ENCODE results near the gene MAML3. TPM values are rescaled to one million over a fixed set of nuclear protein-coding genes. Genes with fewer than 3 reads are reported as not detected.

MAML3 gene
- total RNA-seq, 1 donor from 2014 or later = 59.4 TPM

DNA sequence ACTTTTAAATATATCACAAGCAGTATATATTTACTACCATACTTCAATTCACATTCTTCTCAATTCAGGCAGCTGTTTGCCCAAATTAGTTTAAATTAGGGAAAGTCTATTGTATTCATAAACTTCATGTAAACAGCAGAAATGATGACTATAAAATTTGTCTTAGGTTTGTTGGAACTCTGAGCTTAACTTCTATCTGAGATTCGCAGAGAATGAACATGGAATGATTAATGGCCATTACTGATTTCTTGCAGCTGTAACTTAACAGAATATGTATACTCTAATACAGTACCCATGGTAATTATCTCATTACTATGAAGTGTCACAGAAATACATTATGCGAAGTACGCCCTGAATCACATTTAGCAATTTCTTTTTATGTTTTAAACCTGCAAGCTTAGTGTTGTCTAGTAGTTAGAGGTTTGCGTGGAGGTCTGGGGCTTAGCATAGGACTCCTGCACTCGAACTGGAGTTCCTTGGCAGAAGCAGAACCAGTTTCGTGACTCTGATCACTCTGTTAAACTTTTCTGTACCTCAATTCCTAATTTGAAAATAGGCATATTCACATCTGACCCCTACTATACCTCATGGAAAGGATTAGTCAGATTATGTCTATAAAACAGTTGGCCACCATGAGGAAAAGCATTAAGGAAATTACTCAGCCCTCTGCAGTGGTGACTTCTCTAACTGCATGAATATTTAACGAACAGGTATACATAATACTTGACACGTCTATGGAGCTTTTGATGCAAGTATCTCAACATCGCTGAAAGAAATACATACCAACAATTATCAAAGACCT is 245.1 kb downstream of the MAML3 start:
- peaks cover 14% of the 10 kb centered on the region for H3K36me3 Mint-ChIP-seq (ENCODE audit: unreplicated experiment)
- no peak for DNase-seq
- peaks cover 5% of the 10 kb centered on the region for H3K27me3 Mint-ChIP-seq (ENCODE audit: unreplicated experiment)
- H3K27ac Mint-ChIP-seq (ENCODE audit: unreplicated experiment) = no peak overlapping the region
- peaks cover 18% of the 10 kb centered on the region for H3K4me1 Mint-ChIP-seq (ENCODE audit: low read depth, unreplicated experiment)
- TF ChIP-seq, protein P1, sequence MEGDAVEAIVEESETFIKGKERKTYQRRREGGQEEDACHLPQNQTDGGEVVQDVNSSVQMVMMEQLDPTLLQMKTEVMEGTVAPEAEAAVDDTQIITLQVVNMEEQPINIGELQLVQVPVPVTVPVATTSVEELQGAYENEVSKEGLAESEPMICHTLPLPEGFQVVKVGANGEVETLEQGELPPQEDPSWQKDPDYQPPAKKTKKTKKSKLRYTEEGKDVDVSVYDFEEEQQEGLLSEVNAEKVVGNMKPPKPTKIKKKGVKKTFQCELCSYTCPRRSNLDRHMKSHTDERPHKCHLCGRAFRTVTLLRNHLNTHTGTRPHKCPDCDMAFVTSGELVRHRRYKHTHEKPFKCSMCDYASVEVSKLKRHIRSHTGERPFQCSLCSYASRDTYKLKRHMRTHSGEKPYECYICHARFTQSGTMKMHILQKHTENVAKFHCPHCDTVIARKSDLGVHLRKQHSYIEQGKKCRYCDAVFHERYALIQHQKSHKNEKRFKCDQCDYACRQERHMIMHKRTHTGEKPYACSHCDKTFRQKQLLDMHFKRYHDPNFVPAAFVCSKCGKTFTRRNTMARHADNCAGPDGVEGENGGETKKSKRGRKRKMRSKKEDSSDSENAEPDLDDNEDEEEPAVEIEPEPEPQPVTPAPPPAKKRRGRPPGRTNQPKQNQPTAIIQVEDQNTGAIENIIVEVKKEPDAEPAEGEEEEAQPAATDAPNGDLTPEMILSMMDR (IDR thresholded peaks at IDR 0.05; ENCODE audit: partially characterized antibody, unreplicated experiment) = no peak
- H3K9me3 Mint-ChIP-seq (ENCODE audit: unreplicated experiment) = peaks cover 5% of the 10 kb centered on the region
- no peak overlapping the region for H3K4me3 Mint-ChIP-seq (ENCODE audit: unreplicated experiment)

DNA sequence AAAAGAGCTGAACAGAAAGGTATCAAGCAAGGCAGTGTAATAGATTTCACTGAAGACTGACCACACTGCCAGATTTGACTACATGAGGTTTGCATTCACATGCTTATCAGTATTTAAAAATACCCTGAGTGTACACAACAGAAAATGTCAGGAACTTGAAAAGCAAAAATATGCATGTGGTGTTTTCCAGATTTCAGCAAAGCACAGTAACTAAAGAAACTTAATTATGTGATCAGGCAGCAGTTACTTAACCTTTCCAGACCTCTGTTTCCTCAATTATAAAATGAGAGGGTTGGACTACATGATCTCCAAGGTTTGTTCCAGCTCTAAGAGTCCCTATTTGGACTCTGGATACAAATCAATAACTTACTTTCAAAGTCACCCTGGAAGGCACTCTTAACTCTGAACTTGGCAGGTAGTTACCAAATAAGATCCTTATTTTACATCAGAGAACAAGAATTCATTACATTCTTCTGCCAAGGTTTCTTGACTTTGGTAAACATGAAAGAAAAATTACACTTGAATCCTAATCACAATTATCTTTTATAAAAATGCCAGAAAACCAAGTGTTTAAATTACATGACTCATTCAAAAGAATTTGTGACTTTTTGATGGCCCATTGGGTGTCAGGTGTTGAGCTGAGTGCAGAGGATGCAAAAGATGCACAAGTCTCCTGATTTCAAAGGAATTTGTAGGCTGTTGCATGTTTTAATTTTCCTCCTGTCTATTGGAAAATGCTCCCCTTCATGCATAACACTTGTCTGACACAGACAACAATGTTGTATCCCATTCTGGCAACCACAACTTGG is 246.8 kb downstream of the MAML3 start:
- DNase-seq = no peak
- H3K4me3 Mint-ChIP-seq (ENCODE audit: unreplicated experiment) = no peak overlapping the region
- H3K4me1 Mint-ChIP-seq (ENCODE audit: low read depth, unreplicated experiment) = peaks cover 12% of the 10 kb centered on the region
- peaks cover 9% of the 10 kb centered on the region for H3K9me3 Mint-ChIP-seq (ENCODE audit: unreplicated experiment)
- peaks cover 14% of the 10 kb centered on the region for H3K36me3 Mint-ChIP-seq (ENCODE audit: unreplicated experiment)
- no peak overlapping the region for H3K27ac Mint-ChIP-seq (ENCODE audit: unreplicated experiment)
- TF ChIP-seq, protein P1 (IDR thresholded peaks at IDR 0.05; ENCODE audit: partially characterized antibody, unreplicated experiment) = no peak
- peaks cover 7% of the 10 kb centered on the region for H3K27me3 Mint-ChIP-seq (ENCODE audit: unreplicated experiment)

DNA sequence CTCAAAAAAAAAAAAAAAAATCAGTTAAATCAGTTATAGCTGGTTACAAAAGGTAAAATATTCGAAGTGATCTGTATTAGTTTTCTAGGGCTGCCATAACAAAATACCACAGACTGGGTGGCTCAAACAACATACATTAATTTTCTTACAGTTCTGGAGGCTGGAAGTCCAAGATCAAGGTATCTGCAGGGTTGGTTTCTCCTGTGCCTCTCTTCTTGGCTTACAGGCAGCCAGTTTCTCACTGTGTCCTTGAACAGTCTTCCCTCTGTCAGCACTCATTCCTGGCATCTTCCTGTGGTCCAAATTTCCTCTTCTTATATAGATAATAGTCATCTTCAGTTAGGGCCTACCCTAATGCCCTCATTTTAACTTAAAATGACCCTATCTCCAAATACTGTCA is 248.5 kb downstream of the MAML3 start:
- H3K27me3 Mint-ChIP-seq (ENCODE audit: unreplicated experiment) = peaks cover 8% of the 10 kb centered on the region
- H3K4me1 Mint-ChIP-seq (ENCODE audit: low read depth, unreplicated experiment) = peaks cover 28% of the 10 kb centered on the region
- peaks cover 14% of the 10 kb centered on the region for H3K36me3 Mint-ChIP-seq (ENCODE audit: unreplicated experiment)
- no peak overlapping the region for H3K4me3 Mint-ChIP-seq (ENCODE audit: unreplicated experiment)
- no peak overlapping the region for H3K27ac Mint-ChIP-seq (ENCODE audit: unreplicated experiment)
- DNase-seq = no peak
- TF ChIP-seq, protein P1 (IDR thresholded peaks at IDR 0.05; ENCODE audit: partially characterized antibody, unreplicated experiment) = no peak
- peaks cover 12% of the 10 kb centered on the region for H3K9me3 Mint-ChIP-seq (ENCODE audit: unreplicated experiment)

DNA sequence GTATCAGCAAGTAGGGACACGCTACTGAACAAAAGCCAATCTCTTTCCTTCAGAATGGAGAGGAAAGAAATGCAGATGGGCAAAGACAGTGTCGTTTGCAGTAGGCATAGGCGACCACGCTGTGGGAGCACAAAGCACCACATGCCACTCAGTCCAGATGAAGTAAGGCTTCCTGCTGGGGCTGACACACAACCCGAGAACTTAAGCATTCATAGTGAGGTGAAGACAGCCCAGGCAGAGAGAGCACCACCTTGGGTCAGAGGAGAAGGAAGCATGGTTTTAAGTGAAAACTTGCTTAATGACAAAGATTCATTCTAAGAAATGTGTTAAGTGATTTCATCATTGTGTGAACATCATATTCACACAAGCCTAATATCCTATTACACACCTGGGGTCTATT is 249.6 kb downstream of the MAML3 start:
- peaks cover 8% of the 10 kb centered on the region for H3K27me3 Mint-ChIP-seq (ENCODE audit: unreplicated experiment)
- TF ChIP-seq, protein P1 (IDR thresholded peaks at IDR 0.05; ENCODE audit: partially characterized antibody, unreplicated experiment) = no peak
- peaks cover 37% of the 10 kb centered on the region for H3K4me1 Mint-ChIP-seq (ENCODE audit: low read depth, unreplicated experiment)
- no peak overlapping the region for H3K4me3 Mint-ChIP-seq (ENCODE audit: unreplicated experiment)
- peaks cover 14% of the 10 kb centered on the region for H3K36me3 Mint-ChIP-seq (ENCODE audit: unreplicated experiment)
- no peak overlapping the region for H3K27ac Mint-ChIP-seq (ENCODE audit: unreplicated experiment)
- no peak for DNase-seq
- H3K9me3 Mint-ChIP-seq (ENCODE audit: unreplicated experiment) = peaks cover 12% of the 10 kb centered on the region
